ENCODE results near the gene CSNK2A1. TPM values are rescaled to one million over a fixed set of nuclear protein-coding genes. Genes with fewer than 3 reads are reported as not detected.

Gene CSNK2A1
- total and polyA plus RNA-seq, 2 of the 8 experiments (the other 6 are each of a cell fraction or from before 2014, with no cell fraction given) = 117 to 260 TPM

DNA sequence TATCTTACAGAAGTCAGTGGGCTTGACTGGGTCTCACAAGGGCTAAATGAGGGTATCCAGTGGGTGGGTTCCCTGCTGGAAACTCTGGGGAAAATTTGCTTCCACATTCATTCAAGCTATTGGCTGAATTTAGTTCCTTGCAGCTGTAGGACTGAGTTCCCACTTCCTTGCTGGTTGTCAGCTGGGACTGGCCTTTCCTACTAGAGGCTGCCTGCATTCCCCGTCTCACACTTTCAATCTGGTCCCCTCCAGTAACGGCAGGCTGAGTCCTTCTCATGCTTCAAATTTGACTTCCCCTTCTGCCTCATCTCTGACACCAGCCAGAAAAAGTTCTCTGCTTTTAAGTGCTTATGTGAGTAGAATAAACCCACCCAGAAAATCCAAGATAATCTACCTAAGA, 4.4 kb downstream of the CSNK2A1 start (continued):
- no peak for TF ChIP-seq BCL11A (IDR thresholded peaks at IDR 0.05; ENCODE audit: low read depth in 2 of 2, low read length in 2 of 2)
- no peak for TF ChIP-seq RXRA (IDR thresholded peaks at IDR 0.05; ENCODE audit: insufficient read depth, low read depth, low read length)
- TF ChIP-seq, protein P1, sequence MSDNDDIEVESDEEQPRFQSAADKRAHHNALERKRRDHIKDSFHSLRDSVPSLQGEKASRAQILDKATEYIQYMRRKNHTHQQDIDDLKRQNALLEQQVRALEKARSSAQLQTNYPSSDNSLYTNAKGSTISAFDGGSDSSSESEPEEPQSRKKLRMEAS (IDR thresholded peaks at IDR 0.05) = no peak
- TF ChIP-seq POLR2AphosphoS5 (IDR thresholded peaks at IDR 0.05; ENCODE audit: low read depth, low read length) = no peak
- TF ChIP-seq CREB1 (IDR thresholded peaks at IDR 0.05) = no peak

All from H1 (cell line).